Aorta (tissue), 5 donors: Measurements from ENCODE around the gene SEC61B. TPM values are rescaled to one million over a fixed set of nuclear protein-coding genes. Genes with fewer than 3 reads are reported as not detected.

Experiments
- ATAC-seq: fragments of 200-7000 bp; cut with Tn5 transposase; one replicate; pipeline ENCODE4 v1.9.1; 2022; ENCODE audit warnings: moderate library complexity; ENCODE audit not compliant: low FRiP score
- DNase-seq, 2 donors: peaks; one replicate each; pipeline ENCODE4 v3.0.0-alpha.2; 2020
- H3K27ac ChIP-seq, 2 donors: one replicate each; pipeline ENCODE4 v1.5.1; 2013; ENCODE audit warnings: low read length in 2 of 2, mild to moderate bottlenecking in 2 of 2, moderate library complexity in 2 of 2, control low read depth in 1 of 2, inconsistent platforms in 1 of 2, low read depth in 1 of 2
- H3K27me3 ChIP-seq, 2 donors: one replicate each; pipeline ENCODE4 v1.6.1; 2013; ENCODE audit warnings: control low read depth in 1 of 2, low read length in 1 of 2, mild to moderate bottlenecking in 1 of 2, moderate library complexity in 1 of 2; ENCODE audit not compliant: insufficient read depth in 2 of 2, control insufficient read depth in 1 of 2
- H3K36me3 ChIP-seq, 2 donors: one replicate each; pipeline ENCODE4 v1.6.1; 2013; ENCODE audit warnings: control low read depth in 1 of 2, low read length in 1 of 2, mild to moderate bottlenecking in 1 of 2; ENCODE audit not compliant: insufficient read depth in 2 of 2, control insufficient read depth in 1 of 2
- H3K4me1 ChIP-seq, 2 donors: one replicate each; pipeline ENCODE4 v1.6.1; 2013; ENCODE audit warnings: low read length in 2 of 2, control low read depth in 1 of 2, mild to moderate bottlenecking in 1 of 2, moderate library complexity in 1 of 2; ENCODE audit not compliant: insufficient read depth in 2 of 2, control insufficient read depth in 1 of 2
- H3K4me3 ChIP-seq, 2 donors: one replicate each; pipeline ENCODE4 v1.5.1; 2013; ENCODE audit warnings: low read length in 2 of 2, control low read depth in 1 of 2, mild to moderate bottlenecking in 1 of 2
- H3K9me3 ChIP-seq: one replicate; pipeline ENCODE4 v1.6.1; 2013; ENCODE audit warnings: mild to moderate bottlenecking, low read length; ENCODE audit not compliant: control insufficient read depth
- WGBS, 2 donors: extraction: QIAGEN DNeasy Blood & Tissue Kit; methylation state at CpG; one replicate each; pipeline ENCODE4 v1.1.7; 2013; 5-methylcytosine and 5-hydroxymethylcytosine counted together
- intact Hi-C, 2 donors: fragments of 100-400 bp; cut with DNase I; formaldehyde crosslinking; loops; one replicate each; pipeline versions ENCODE4 v1.14.2 to v1.15.0; 2022
- long read RNA-seq, 2 donors: library from polyadenylated mRNA; unstranded; transcript quantifications; one replicate each; pipeline ENCODE4 v2.0.0, GENCODE V29; 2020 to 2021
- polyA plus RNA-seq, 2 donors: library from polyadenylated mRNA; stranded (reverse); fragments of 200-250 nt; gene quantifications; one replicate each; pipeline ENCODE4 v1.2.3, GENCODE V29; 2013
- total RNA-seq, 2 donors: library from RNA; stranded (reverse); fragmentation: NEBNext Ultra II Directional; extraction: Animal tissue kit (Norgen Biotek cat#: 25700); gene quantifications; one replicate each; pipeline ENCODE4 v1.2.1, GENCODE V29; 2021
- donor health status: healthy with polysubstance abuse.
- donor health status: Bipolar disorder and iron deficiency.
- donor health status: DM: no; HTN: no; CAD: no.
- donor health status: DM: no; HTN: no; CAD: no.
- donor health status: DM: yes; HTN: yes; CAD: no.

The SEC61B gene
- total RNA-seq (100 to 1,000 TPM in 1 of 2 donors, 10 to 100 TPM in 1; 95.0 to 111 TPM), polyA plus RNA-seq (100 to 1,000 TPM; 201 to 288 TPM)
- long read RNA-seq, donor 1, transcript SEC61B-201 (4 exons, 545 nt), result major isoform, 21 of 22 reads
- long read RNA-seq, donor 1, partial matches to known transcripts, result 1 of 22 reads
- long read RNA-seq, donor 1, other reads (novel, unspliced or antisense), result 0 of 22 reads
- long read RNA-seq, donor 2, transcript SEC61B-201 (4 exons, 545 nt), result major isoform, 33 of 36 reads
- long read RNA-seq, donor 2, partial matches to known transcripts, result 1 of 36 reads
- long read RNA-seq, donor 2, other reads (novel, unspliced or antisense), result 1 of 36 reads

DNA sequence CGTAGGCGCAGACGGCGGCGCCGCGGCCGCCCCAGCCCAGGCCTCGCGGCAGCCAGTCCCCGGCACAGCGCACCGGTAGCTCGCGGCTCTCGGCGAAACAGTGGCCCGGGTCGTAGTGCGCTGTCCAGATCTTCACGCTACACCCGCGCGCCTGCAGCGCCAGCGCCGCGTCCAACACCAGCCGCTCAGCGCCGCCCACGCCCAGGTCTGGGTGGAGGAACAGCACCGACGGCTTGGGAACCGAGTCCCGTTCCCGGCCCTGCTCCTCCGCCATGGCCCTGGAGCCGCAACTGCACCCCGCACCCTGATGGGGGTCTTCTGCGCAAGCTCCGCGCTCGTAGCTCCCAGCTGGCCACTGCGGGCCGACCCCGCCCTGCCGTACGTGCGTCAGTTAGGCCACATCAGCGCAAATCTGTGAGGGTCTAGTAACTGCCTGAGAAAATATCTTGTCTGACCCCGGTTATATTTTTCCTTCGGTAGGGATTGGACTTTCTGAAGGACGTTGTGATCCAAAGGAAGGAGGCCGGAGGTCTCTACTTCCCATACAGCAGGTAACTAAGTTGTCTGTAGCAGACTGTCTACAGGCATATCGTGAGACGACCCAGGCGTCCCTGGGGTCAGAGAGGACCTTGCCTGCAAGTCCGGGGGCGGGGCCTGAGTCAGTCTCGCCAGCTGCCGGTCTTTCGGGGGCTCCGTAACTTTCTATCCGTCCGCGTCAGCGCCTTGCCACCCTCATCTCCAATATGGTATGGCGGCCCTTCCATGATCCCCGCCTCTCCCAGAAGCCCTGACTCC, at the start of gene SEC61B, which contains the start of gene ALG2:
Gene SEC61B, plus strand, starts transcription at position 662 of the 795 bp plus-strand sequence. Its CDS starts 82 bp downstream, at position 744.
Gene ALG2, minus strand, starts transcription at position 322 of the 795 bp plus-strand sequence. Its CDS starts 48 bp downstream, at position 274.
- Histone ChIP-seq H3K9me3 (no peaks in the 10 kb centered on the region), H3K4me1 (peaks cover 0 to 3% of the 10 kb centered on the region in 2 donors), H3K36me3 (peaks cover 0 to 7% of the 10 kb centered on the region in 2 donors), H3K27ac (peak within 1 kb of the TSS; percentile 31 to 79), H3K27me3 (no peaks in the 10 kb centered on the region), H3K4me3 (peak within 1 kb of the TSS; percentile 68 to 90)
- intact Hi-C loops, result loop anchor here in 1 of 2 donors (5.0 kb wide), 1 partner anchor 685 kb away; the partner anchor contains the start of gene STX17
- peak; percentile 99 for ATAC-seq
- peak; percentile 96 to 98 for DNase-seq
- 0 to 1% methylated on average over 68 to 70 of the region's 70 CpGs for WGBS, 2 donors

DNA sequence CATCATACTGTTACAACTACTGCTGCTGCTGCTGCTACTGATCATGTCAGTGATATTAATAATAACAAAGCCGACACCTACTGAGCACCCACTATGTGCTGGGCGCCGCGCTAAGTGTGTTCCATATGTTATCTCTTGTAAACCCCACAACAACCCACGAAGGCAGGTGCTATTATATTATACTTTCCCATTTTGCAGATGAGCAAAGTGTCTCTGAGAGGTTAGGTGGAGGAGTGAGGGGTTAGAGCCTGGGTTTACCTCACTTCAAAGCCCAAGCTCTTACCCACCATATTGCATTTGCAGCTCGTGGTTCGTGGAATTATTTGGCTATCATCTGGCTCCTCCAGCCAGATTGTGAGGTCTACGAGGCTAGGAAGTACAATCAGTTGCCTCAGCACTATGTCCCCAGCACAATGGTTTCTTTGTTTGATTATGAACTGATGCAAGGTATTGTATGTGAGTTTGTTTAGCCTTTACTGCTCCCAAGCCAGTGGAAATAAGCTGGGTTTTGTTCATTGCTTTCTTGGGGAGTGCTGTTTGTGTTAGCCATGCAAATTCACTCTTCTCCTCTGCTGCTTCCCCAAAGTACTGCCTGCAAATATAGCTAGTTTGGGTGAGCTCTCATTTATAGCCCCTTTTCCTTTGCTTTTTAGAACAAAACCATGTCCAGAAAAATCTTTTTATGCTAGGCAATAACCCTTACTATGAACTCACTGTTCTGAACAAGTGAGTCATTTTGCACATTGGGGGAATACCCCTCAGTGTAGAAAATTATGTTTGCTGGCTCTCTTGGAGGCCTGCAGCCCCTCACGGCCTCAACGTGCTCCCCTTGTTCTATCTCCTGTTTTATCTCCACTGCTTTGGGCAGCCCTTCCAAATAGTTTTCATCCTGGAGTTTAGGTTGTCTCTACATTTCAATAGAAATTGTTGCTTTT, 48.2 kb upstream of the SEC61B start:
- H3K27me3 ChIP-seq, result no peaks in the 10 kb centered on the region
- H3K4me1 ChIP-seq, result no peaks in the 10 kb centered on the region
- 79 to 83% methylated on average over 10 of the region's 10 CpGs for WGBS, 2 donors
- no peak overlapping the region for H3K27ac ChIP-seq
- no peaks in the 10 kb centered on the region for H3K36me3 ChIP-seq
- H3K9me3 ChIP-seq, result no peaks in the 10 kb centered on the region
- ATAC-seq (no peak), DNase-seq (no peak)
- intact Hi-C loops, result no loop called here
- no peak overlapping the region for H3K4me3 ChIP-seq

GRCh38 chr9:99176527-99177013, 45.5 kb upstream of the SEC61B start:
- Histone ChIP-seq H3K27ac (no peak overlapping the region), H3K9me3 (no peaks in the 10 kb centered on the region), H3K4me1 (no peaks in the 10 kb centered on the region), H3K27me3 (no peaks in the 10 kb centered on the region), H3K36me3 (no peaks in the 10 kb centered on the region), H3K4me3 (no peak overlapping the region)
- no peak for DNase-seq
- intact Hi-C loops, result no loop called here
- ATAC-seq, result no peak
- 84 to 85% methylated on average over 4 of the region's 4 CpGs for WGBS, 2 donors

DNA sequence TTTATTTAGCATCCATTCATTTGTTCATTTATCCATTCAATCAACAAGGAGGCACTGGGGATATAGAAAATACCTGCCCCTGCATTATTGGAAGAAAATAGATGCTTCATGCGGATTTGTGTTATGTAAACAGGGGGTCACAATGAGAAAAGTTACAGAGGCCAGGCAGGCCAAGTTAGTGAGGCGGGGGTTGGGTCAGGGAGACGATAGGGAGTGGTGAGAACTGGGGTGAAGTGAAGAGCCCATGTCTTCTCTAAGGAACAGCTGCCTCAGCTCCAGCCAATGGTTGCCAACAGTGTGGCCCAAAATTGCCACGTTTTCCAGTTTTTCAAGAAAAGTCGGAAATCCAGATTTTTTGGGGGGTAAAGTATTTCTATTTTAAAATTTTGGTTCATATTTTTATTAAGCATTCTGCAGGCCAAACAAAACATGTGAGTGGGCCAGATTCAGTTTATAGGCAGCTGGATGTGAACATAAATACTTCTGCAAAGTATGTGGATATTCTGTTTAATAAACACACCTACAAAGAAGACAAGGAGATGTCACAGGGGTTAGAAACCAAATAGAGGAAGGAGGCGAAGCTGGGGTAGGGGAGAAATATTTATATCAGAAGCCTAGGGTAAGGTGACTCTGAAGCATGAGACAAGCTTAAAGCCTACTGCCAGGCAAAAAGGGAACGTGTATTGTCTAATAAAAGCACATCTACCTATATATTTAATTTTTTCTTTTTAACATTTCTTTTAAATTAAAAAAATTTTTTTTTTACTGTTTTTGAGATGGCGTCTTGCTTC, 44.3 kb upstream of the SEC61B start:
- no peak overlapping the region for H3K27ac ChIP-seq
- no peaks in the 10 kb centered on the region for H3K4me1 ChIP-seq
- no peaks in the 10 kb centered on the region for H3K36me3 ChIP-seq
- 66 to 67% methylated on average over 8 of the region's 8 CpGs for WGBS, 2 donors
- intact Hi-C loops, result no loop called here
- no peaks in the 10 kb centered on the region for H3K9me3 ChIP-seq
- no peak for DNase-seq
- ATAC-seq, result no peak
- H3K4me3 ChIP-seq, result no peak overlapping the region
- H3K27me3 ChIP-seq, result no peaks in the 10 kb centered on the region

DNA sequence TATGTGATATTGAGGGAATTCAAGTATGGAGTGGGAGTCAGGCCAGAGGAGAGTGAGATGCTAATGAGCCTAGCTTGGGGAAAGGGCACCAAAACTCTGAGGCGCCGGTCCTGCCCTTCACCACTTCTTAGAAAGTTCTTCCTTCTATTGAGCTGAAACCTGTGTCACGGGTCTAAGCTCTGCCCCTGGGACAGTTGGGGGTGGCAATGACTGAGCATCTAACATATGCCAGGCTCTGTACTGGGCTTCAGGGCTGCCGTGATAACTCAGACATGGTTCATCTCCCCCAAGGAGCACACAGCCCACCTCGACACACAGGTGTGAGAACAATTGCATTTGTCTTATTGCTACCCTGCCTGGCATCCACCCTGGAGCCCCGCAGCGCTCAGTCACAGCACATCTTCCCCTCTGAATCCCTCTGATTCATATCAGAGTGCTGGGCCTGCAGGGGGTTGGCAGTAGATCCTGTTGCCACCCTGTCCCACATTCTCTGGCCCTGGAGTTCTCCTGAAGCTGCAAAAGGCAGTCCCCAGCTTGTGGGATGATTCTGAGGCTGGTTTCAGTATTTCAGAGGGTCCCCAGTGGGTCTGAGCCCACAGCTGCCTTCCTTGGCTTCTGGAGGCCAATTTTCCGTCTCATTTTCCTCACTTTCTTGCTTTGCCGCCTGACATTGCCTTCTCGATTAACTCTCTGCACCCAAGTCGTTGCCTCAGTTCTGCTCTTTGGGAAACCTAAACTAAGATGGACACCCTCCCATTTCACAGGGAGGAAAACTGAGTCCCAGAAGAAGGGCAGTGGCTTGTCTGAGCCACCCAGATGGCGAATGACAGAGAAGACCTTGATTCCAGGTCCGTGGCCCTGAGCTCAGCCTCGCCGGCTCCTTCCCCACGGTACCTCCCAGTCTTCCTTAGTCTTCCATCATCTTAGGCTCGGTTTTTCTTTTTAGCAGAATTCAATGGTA, 42.9 kb upstream of the SEC61B start:
- intact Hi-C loops, result no loop called here
- Histone ChIP-seq H3K27me3 (no peaks in the 10 kb centered on the region), H3K4me1 (no peaks in the 10 kb centered on the region), H3K36me3 (no peaks in the 10 kb centered on the region), H3K4me3 (no peak overlapping the region), H3K9me3 (no peaks in the 10 kb centered on the region), H3K27ac (no peak overlapping the region)
- no peak for DNase-seq
- ATAC-seq, result no peak
- 95 to 96% methylated on average over 17 of the region's 17 CpGs for WGBS, 2 donors

GRCh38 chr9:99180199-99180598, 41.9 kb upstream of the SEC61B start:
- WGBS, 2 donors, result 95% methylated on average over 1 of the region's 1 CpG

DNA sequence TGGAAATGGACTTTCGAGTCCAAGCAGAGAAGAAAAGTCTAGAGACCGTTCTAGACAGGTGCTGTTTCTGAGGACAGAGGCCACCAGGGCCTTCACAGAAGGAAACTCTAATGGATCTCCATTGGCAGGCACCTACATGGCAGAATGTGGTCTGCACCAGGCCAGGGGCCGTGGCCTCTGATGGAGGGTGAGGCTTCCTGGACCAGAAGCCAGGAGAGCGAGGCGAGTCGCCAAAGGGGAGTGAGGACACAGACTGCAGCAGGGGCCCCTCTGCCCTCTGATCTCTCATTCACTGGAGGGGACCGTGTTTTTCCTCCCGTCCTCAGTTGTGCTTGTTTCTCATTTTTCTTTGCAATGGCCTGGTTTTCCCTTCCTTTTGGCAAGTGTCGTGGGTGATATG, 41.4 kb upstream of the SEC61B start:
- H3K36me3 ChIP-seq, result no peaks in the 10 kb centered on the region
- H3K27me3 ChIP-seq, result no peaks in the 10 kb centered on the region
- H3K4me3 ChIP-seq, result no peak overlapping the region
- 91 to 92% methylated on average over 9 of the region's 9 CpGs for WGBS, 2 donors
- DNase-seq (no peak), ATAC-seq (no peak)
- H3K27ac ChIP-seq, result no peak overlapping the region
- no peaks in the 10 kb centered on the region for H3K9me3 ChIP-seq
- H3K4me1 ChIP-seq, result no peaks in the 10 kb centered on the region
- intact Hi-C loops, result loop anchor here in 1 of 2 donors (10.0 kb wide), 2 partner anchors 644 to 1124 kb away; partner anchors contain the start of gene NR4A3

More at GRCh38 chr9:99180199-99180598, 41.9 kb upstream of the SEC61B start:
- no peak overlapping the region for H3K4me3 ChIP-seq
- H3K4me1 ChIP-seq, result no peaks in the 10 kb centered on the region
- DNase-seq (no peak), ATAC-seq (no peak)
- no peaks in the 10 kb centered on the region for H3K36me3 ChIP-seq
- H3K27ac ChIP-seq, result no peak overlapping the region
- intact Hi-C loops, result loop anchor here in 1 of 2 donors (10.0 kb wide), 2 partner anchors 645 to 1125 kb away; partner anchors contain the start of gene NR4A3
- no peaks in the 10 kb centered on the region for H3K27me3 ChIP-seq
- no peaks in the 10 kb centered on the region for H3K9me3 ChIP-seq
